ENCODE data around the gene AQR.
"Not testable (repeated sequence)": the region's sequence is repeated elsewhere in the genome, so short reads cannot be mapped to it uniquely, and the experiment has no call there.

Gene AQR

DNA sequence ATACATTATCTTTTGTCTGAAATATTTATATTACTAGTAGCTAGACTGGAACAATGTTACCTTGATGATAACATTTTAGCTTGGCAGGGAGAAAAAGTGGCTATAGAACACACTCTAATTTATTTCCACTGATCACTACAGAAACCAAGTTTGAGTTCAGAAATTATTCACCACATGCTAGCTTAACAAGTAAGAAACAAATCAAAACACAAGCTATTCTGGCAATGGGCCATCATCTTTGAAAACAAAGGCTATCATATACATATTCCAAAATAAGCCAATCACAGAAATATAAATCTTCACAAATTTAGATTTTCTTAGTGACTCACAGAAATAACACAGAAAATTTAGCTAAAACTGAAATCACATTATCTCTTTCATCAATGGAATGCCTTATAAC, 17.1 kb downstream of the AQR start:
- DNase-seq = no peak

DNA sequence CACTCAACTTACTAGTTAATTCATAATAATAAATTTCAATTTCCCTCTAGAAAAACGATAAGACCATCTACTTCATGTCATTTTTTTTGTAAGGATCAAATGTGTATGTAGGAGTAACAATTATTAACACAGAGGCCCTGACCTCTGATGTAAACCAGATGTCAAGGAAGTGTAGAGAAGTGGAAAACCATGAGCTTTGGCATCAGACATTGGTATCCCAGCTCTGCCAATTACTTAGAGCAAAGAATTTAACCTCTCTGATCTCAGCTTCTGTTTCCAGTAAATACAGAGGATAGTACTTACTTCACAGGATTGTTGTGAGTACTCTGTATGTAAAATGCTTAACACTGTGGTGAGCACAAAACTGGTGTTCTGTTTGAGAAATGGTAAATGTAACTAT, 17.5 kb downstream of the AQR start:
- DNase-seq = no peak

- no peak for DNase-seq
Measured at GRCh38 chr15:34944936-34945335, 24.6 kb downstream of the AQR start.

GRCh38 chr15:34943711-34944110, 25.8 kb downstream of the AQR start:
- no peak for DNase-seq

- DNase-seq = not testable (repeated sequence)
Measured at GRCh38 chr15:34943264-34943663, 26.3 kb downstream of the AQR start.

- no peak for DNase-seq
Measured at GRCh38 chr15:34942363-34942762, 27.2 kb downstream of the AQR start.

GRCh38 chr15:34941831-34942230, 27.7 kb downstream of the AQR start:
- no peak for DNase-seq

DNA sequence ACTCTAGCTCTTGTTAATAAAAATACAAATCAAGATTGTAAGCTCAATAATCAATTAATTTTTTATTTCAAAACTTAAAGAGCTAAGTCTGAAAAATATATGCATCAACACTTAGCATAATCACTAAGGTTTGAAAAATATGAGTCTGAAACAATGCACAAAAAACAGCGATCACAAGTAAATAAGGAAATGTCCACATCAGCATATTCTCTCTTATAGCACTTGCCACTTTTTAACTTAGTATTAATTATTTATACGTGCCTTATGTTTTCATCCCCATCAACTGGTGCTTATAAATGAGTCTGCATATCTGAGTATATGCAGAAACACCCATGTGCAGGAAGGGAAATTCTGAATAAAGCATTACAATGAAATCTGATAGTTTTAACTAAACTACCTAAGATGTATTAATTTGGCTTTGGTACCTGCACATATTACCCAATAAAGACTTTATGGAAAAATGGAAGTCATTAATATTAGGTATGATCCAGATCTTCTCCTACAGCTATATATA, 28.3 kb downstream of the AQR start:
- no peak for DNase-seq

GRCh38 chr15:34933432-34933975, 36.0 kb downstream of the AQR start:
- DNase-seq = no peak

DNA sequence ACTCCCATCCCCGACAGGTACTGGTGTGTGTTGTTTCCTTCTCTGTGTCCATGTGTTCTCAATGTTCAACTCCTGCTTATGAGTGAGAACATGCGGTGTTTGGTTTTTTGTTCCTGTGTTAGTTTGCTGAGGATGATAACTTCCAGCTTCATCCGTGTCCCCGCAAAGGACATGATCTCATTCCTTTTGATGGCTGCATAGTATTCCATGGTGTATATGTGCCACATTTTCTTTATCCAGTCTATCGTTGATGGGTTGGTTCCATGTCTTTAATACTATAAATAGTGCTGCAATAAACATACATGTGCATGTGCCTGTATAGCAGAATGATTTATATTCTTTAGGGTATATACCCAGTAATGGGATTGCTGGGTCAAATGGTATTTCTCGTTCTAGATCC, 41.2 kb downstream of the AQR start:
- DNase-seq = not testable (repeated sequence)

DNA sequence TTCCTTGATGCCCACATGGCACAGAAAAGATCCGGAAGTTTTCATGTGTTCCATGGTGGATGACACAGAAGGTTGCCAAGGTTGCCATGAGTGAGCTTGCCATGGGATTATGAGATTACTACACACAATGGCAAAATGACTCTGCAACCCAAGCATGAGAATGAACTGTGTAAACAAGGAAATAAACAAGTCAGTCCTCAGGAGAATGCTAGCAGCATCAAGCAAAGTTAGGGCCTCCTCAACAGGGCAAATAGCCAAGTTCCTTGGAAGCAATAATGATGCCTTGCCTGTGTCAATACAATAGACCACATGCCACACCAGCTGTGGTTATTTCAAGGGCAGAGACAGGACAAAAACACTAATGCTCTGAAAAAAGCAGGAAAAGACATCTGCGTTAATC, 41.8 kb downstream of the AQR start:
- no peak for DNase-seq

- no peak for DNase-seq
Measured at GRCh38 chr15:34914317-34914716, 55.2 kb downstream of the AQR start.

DNA sequence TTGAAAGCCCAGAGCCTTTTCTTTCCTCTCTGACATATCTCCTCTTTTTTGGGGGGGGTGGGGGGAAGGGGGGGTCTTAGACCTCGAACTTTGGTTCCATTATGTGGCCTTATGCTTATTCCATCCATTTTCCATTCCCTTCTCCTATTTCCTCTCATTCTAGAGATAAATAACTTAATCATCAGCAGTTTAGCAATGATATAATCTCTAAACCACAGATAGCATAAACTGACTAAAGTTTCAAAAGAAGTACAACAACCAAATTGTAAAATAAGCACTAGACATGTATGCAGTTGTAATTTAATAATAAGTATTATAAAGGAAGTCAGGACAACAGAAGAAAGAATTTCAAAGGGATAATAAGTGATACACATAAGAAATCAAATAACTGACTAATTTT, 64.5 kb downstream of the AQR start:
- DNase-seq = no peak

DNA sequence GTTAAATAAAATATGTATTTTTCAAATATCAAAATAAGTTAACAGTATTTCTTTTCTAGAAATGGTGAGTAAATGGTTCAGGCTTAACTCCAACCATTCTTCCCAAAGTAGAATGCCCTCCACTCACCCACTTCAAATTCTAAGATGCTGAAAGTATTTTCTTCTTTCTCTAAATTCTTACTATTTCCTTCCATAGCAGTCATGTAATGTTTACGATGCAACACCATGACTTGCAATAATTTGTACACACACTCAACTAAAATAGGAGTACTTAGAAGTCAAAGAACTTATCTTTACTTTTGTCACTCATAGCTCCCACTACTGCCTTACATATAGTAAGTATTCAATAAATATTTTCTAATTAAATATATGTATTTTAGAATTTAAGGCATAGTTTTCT, 65.0 kb downstream of the AQR start:
- DNase-seq = no peak

GRCh38 chr15:34900748-34901147, 68.8 kb downstream of the AQR start:
- no peak for DNase-seq

DNA sequence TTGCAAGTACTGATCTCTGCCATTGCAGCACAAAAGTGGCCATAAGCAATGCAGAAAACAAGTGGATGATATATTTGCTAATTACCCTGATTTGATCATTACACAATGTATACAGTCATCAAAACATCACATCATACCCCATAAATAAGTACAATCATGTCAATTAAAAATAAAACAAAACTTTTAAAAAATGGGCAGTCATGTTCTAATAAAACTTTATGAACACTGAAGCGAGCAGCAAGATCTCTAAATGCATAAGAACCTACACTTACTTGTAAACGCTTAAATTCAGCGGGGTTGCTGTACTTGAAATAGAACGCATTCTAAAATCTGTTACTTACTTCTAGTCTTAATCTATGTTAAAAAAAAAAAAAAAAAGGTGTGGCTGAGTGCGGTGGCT, 73.4 kb downstream of the AQR start:
- no peak for DNase-seq

DNA sequence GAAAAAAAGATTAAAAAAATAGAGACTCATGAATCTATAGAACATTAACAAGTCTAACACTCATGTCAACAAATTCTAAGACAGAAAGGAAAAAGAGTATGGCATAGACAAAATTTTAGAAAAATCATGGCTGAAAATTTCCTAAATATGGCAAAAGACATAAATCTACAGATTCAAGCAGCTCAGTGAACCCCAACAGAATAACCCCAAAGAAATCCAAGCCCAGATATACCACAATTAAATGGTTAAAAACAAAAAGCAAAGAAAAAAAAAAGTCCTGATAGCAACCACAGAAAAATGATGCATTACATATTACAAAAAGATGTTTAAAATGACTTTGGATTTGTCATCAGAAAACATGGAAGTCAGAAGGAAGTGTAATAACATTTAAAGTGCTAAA, 75.6 kb downstream of the AQR start:
- DNase-seq = no peak

- DNase-seq = no peak
Measured at GRCh38 chr15:34892963-34893591, 76.5 kb downstream of the AQR start.

GRCh38 chr15:34890424-34890823, 79.1 kb downstream of the AQR start:
- DNase-seq = no peak

- DNase-seq = no peak
Measured at GRCh38 chr15:34889476-34889875, 80.1 kb downstream of the AQR start.

DNA sequence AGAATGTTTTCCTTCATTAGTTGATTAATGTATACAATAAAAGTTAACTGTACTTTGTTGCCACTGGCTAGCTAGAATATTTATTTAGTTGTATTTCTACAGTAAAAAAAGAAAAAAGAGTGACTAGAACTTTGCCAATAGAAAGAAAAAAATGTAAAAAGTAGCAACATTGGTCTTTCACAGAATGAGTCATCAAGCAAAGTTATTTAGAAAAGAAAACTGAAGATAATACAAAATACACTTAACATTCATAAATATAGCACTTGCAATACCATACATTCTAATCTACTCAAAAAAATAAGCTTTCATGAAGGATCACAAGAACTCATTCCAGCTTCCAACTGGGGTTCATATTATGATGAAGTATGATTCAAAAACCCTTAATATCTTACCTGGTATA, 83.4 kb downstream of the AQR start:
- DNase-seq = no peak

GRCh38 chr15:34883633-34884032, 85.9 kb downstream of the AQR start:
- DNase-seq = no peak

DNA sequence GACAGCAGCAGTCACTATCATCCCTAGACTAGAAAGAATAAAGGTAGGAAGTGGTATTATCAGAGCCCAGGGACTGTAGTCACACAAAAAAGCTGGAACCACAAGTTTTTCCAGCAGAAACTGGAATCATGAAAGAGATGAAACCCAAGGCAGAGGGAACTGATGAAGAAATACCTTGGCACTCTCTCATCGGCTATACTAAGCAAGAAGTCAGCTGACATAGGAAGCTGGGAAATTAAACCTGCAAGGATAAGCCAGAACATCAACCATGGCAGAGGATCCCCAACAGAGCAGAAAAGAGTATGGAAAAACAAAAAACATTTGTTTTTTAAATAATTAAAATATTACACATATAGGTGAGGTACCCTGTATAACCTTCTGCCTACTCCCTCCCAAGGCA, 86.5 kb downstream of the AQR start:
- DNase-seq = no peak

DNA sequence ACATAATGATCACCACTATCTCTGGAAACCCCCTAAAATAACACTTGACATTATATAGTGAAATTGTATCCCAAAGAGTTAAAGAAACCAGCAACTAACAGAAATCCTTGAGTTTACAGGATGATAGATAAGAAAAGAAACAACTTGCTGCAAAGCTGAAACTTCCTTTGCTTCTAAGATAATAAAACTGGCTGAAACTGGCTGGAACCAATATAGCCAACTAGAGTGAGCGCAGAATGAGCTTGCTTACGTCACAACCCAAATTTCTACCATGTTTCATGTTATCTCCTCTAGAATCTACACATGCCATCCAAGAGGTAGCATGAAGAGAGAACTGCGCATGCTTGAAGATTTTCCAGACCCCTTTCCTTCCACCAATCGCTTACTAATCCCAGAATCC, 90.4 kb downstream of the AQR start:
- no peak for DNase-seq

DNA sequence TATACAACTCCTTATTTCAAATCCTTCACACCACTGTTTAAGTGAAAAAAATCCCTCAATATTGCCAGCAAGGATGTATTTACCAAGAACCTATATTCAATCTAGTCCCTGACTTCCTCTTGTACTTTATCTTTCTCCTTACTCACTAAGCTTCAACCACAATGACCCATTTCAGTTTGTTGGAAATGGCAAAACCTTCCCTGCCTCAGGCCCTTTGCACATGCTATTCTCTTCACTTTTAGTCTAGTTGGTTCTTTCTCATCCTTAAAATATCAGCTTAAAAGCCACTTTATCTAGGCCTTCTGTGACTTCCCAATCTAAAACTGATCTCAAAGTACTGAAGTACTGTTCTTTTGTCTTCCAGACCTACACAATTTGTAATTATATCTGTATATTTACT, 92.9 kb downstream of the AQR start:
- no peak for DNase-seq
